Measurements from ENCODE around the gene KCNH4.
"Not testable (repeated sequence)": the region's sequence is repeated elsewhere in the genome, so short reads cannot be mapped to it uniquely, and the experiment has no call there.

KCNH4 gene

DNA sequence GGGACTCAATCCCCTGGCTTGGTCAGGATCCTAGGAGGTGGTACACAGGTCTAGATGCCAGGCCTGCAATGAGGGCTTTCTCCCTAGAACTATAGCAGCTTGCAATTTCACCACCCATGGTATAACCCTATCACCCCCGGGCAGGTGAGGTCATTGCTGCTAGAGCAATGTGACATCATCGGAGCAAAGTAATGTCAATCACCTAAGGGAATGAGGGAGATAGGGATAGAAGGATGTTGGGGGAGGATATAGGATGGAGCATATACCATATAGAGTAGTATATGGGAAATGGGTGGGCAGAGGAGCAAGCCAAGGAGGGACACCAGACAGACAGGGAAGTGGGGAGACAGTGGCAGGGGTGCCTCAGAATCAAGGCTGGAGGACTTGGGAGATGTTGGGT is 3.3 kb downstream of the KCNH4 start:
- no peak for DNase-seq

DNA sequence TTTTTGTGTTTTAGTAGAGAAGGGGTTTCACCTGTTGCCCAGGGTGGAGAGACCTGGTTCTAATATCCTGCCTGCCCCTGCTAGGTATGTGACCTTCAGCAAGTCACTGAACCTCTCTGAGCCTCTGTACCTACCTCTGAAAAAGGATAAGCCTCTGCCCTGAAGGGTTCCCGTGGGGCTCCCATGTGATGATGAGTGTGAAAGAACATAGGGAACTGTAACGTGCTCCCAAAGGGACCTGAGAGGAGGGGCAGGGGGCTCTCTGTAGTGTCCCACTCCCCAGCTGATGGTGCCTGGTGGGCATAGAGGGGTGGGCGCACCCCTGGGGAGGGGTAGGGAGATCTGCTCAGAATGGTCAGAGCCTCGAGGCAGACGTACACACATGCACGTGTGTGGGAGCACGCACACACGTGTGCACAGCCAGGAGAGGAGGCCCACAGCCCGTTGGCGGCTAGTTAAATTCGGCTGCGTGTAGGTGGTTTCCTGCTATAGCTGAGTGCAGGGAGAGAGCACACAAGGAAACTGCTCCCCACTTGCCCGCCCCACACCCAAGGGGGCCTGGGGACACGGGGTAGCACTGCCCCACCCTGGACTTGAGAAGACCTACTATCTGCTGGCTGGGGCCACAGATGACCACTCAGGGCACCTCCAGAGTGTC is 6.7 kb downstream of the KCNH4 start:
- DNase-seq, result no peak

DNA sequence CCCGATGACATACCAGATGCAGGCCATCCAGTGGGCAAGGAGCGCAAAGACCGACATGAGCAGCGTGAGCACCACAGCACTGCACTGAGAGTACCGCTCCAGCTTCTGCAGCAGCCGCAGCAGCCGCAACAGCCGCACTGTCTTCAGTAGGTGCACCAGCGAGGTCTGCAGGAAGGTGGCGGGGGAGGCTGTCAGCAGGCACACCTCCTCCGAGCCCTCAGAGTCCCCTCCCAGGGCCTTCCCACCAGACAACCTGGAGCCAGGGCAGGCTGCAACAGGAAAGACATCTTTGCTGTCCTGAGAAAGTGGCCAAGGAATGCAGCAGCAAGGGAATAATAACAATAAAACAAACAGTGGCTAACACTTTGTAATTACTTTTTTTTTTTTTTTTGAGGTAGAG is 9.1 kb downstream of the KCNH4 start:
- no peak for DNase-seq

DNA sequence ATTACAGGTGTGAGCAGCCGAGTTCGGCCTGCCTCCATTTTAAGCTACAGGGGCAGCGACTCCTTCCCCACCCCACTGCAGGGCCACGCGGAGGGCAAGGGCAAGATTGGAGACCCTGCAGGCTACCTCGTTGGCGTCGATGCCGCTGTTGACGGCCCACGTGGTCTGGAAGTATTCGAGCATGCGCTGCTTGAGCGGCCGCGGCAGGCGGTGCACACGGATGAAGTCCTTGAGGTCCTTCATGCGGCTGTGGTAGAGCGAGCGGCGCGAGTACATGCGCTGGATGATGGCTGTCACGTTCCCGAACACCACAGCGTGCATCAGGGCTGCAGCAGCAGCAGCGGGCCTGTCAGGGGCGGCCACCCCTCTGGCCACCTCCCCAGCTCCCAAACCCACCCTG is 11.6 kb downstream of the KCNH4 start:
- DNase-seq, result no peak

DNA sequence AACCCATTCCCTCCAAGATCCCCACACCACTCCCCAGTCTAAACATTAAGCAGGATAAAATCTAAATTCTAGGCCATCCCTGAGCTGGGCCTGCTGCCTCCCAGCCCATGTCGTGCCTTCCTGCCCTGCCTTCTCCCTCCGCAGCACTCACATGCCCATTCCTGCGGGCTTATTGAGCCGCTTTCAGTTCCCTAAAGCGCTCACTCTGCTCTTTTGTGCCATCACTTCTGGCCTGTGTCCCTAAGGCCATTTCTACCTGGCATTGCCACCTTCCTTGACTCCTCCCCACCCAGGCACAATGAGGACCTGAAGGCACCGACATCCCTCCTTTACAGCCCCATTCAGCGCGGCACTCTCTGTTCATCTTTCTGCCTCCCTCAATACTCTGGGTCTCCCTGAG is 13.1 kb downstream of the KCNH4 start:
- DNase-seq, result no peak

DNA sequence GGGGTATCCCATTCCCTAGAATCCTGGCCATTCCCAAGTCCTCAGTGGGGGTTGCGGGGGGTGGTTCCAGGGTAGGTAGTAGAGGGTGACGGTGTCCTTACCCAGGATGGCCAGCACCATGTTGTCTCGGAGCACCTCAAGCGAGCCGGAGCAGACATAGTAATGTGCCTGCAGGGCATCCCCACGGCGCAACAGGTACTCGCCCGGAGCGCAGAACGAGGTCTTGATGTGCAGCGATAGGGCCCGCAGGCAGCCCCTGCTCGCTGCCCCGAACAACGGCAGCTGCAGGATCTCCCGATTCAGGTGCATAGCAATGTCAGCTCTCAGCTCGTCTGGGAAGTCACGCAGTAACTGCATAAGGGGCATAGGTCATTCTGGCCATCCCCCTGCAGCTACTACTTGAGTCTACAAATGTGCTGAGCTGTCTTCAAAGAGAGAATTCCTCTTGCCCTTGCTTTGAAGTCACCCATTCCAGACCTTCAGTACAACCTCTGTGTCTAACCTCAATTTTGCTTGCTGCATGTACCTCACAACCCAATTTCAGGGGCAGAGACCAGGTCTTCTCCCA is 14.7 kb downstream of the KCNH4 start:
- DNase-seq, result no peak

DNA sequence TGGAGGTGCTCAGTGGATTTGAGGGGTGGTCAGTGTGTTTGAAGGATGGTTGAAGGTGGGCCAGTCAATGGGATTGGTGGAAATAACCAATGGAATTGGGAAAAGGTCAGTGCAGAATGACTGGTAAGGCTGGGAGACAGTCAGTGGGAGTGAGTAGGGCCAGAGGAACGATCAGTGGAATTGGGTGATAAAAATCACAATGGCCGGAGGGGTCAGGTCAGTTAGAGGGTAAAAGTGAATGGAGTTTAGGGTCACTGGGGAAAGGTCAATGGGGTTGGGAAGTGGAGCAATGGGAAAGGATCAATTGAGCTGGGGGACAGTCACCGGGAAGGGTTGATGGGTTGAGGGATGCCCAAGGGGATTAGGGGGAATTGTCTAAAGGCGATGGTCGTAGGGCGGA is 15.2 kb downstream of the KCNH4 start:
- no peak for DNase-seq

DNA sequence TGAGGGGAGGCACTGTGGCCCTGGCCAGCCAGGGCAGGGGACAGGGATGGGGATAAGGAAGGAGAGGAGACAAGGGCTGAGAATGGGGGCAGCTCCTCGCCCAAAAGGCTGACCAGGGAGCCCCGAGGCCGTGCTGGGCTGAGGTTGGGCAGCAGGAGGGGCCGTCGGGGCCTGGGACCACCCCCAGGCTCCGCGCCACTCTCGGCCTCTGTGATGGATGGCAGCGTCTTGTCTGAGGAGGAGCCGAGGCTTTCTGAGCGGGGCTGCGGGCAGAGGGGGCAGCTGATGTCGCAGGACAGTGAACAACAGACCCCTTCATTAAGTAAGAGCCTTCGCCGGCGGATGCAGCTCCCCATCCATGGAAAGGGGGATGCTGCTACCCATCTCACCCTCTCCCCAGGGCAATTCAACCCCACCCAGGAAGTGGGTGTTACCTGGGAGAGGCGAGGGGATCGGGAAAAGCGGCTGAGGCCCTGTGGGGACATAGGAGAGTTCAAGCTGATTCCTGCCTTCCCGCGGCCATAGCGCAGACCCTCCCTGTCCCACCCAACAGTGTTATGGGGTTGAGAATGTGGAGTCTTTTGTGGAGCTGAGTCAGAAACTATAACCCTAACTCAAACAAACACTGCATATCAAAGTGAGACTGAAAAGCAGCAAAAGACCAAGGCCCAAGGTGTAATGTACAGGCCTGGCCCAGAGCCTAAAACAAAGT is 17.1 kb downstream of the KCNH4 start:
- no peak for DNase-seq

DNA sequence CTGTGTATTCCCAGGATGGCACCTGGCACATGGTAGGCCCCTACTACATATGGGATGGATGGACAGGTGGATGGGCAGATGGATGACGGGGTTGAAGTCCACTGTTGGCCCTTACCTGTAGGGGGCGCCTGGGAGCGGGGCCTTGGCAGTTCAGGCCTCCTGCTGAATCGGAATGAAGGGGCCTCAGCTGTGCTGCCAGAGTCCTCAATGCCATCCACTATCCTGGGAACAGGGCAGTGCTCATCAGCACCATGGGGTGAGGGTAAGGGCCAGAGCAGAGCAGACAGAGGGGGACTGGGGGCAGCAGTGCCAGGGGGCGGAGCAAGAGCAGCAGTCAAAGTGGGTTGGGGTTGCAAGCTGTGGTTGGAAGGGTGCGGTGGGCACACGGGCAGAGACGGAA is 17.8 kb downstream of the KCNH4 start:
- peak; percentile 28 for DNase-seq

DNA sequence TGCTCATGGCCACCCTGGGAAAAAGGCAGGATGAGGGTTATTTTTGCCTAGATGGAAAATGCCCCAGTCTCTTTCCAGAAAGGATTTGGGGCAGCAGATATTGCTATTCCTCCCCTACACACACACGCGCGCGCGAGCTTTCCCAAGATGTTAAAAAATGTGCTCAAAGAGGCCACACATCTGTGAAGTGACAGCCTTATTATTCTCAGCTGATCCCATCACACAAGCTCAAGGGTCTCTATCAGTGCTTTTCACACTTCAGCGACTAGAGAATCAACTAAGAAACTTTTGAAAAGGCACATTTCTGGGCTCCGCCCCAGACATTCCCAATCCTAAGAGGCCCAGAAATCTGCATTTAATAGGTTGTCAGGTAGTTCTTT is 20.4 kb downstream of the KCNH4 start:
- DNase-seq, result no peak

DNA sequence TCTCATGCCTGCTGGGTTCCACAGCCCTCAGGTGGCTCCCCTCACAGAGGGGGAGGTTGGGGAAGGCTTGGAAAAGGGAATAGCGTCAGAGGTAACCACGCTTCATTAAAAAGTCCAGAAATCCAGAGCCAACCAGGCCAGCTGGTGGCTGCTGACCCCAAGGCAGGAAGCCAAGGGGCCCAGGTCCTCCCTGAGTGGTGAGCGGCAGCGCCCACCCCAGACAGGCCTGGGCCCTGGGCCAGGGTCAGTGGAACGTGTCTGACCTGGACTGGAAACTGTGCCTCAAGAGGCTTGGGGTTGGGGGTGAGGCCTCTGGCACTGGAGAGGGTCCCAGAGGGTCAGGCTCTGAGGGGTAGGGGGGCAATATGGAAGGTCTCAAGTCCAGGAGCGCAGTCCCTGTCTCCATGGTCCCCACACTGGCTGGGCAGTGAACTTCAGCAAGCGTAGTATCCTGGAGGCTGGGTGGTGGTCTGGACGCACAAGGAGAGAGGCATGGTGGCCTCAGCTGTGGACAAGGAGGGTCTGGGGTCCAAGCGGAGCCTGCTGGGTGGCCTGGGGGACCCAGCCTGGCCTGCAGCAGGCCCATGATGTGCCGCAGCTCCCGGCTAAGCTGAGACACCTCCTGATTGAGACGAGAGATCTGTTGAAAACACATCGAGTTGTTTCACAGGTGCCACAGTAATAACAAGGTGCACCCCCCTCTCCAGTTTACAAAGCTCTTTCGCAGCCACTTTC is 21.0 kb downstream of the KCNH4 start:
- DNase-seq, result no peak

DNA sequence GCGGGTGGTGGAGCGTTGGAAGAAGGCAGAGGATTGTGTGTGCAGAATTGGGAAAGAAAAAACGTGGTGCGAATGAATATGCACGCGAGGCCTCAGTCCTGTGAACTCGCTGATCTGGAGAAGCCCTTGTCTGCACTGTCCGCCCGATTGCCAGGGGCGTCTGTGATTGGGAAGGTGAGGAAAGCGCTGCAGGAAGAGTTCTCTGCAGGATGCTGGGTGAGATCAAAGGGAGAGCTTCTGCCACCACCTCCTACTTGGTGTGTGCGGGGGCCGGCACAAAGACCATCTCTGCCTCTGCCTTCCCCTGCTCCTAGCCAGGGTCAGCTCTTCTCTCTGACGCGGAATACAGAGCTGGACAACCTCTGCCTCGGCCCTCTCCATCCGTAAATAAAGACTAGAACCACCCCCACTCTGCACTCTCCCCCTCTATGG is 25.3 kb downstream of the KCNH4 start:
- no peak for DNase-seq

DNA sequence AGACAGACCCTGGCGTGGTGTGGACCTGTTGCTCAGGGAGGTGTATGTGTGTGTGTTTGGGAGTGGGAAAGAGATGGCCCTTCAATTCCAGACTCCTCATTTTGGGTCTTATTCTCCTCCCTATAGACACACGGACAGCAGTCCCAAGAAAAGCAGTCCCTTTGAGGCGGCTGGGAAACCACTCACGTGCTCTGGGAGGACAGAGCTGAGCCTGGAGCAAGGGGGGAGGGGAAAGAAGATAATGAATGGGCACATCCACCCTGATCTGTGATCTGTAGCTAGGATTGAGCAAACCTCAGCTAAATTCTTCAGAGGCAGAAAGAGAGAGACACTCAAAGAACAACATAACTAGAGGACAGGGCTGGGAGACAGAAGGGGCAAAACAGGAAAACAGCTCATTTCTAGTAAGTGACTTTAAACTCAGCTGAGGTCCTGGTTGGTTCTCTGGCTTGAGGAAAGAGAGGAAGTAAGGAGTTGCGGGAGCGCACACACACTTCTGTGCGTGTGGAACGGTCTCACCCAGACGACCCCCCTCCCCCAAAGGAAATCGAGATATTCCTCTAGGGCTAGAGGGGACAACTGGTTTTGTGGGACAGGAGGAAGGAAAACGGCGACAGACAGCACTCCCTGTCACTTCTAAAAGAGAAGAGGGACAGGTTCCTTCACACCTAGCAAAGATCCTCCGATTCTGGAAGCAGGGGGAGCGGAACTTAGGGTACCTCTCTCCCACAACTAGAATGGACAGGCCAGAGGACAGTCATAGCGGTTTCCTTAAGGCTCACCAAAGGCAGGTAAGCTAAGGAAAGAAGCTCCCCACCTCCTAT is 26.8 kb downstream of the KCNH4 start:
- DNase-seq, result peak; percentile 28

DNA sequence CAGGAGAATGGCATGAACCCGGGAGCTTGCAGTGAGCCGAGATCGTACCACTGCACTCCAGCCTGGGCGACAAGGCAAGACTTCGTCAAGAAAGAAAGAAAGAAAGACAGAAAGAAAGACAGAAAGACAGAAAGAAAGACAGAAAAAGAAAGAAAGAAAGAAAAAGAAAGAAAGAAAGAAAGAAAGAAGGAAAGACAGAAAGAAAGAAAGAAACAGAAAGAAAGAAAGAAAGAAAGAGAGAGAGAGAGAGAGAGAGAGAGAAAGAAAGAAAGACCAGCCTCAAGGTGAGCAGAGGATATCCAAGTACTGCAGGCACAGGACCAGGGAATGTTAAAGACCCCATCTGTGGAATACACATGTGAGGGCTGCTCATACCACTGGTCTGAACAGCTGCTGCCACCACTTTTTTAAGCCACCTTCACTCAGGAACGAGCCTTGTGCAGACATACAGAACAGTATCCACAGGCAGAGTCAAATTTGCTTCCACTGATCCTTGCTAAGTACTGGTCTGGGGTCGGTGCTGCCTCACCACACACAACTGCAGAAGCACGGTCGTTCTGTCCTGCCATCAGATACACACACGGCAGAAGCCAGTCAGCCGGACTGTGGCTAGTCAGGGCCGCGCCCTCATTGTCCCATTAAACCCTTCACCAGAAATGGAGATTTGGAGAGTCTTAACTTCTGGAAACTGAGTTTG is 33.9 kb downstream of the KCNH4 start:
- DNase-seq, result no peak

DNA sequence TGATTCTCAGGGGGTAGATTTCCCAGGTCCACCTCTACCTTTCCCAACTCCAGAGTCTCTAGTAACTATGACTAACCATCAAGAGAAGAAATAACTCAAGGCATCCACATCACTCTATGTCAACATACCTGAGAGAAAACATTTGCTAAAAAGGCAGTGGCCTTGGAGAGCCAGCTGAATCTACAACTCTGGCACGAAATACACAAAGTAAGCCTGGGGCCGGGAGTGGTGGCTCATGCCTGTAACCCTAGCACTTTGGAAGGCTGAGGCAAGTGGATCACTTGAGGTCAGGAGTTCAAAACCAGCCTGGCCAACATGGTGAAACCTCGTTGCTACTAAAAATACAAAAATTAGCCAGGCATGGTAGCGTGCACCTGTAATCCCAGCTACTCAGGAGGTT is 37.8 kb downstream of the KCNH4 start:
- DNase-seq, result not testable (repeated sequence)

DNA sequence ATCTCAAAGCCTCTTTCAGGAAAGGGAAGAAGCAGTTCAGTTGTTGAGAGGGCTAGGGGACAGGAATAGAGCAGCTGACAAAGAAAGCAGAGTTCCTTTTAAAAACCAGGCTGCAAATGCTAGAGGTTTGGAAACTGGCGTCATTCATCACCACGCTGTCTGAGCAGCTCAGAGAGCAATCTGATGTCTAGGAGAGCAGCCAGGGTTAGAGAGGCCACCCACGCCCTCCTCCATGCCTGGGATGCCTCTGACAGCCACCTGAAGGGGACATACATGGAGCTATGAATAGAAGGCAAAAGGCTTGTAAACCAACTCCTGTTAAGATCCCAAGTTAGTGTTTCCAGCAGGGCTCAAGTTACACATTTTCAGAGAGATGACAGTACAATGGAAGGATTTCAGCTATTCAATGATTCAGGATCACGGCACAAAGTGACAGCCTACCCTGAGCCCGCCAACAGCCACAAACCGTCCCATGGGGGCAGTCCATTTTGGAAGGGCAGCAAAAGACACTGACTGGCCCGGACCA is 38.5 kb downstream of the KCNH4 start:
- no peak for DNase-seq

DNA sequence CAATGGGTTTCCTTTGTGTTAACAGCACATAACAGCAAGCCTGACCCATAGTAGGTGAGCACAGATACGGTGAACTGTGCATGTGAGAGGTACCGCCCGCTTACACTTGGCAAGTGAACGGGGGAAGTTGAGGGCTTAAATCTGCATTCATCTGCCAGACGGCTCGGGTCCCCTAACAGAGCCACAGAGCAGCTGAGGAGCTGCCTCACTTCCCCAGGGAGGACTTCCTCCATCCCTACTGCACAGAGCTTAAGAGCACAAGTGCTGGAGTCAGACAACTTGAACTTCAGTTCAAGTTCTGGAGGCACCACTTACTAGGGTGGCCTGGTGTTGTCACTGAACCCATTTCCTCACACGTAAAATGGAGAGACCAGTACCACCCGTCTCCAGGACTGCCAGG is 39.6 kb downstream of the KCNH4 start:
- DNase-seq, result no peak

DNA sequence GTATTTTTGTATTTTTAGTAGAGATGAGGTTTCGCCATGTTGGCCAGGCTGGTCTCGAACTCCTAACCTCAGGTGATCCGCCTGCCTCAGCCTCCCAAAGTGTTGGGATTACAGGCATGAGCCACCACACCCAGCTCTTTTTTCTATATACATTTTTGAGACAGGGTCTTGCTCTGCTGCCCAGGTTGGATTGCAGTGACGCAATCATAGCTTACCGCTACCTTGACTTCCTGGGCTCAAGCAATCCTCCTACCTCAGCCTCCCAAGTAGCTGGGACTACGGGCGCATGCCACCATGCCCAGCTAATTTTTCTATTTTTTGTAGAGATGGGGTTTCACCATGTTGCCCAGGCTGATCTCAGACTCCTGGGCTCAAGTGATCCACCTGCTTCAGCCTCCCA is 40.3 kb downstream of the KCNH4 start:
- not testable (repeated sequence) for DNase-seq

DNA sequence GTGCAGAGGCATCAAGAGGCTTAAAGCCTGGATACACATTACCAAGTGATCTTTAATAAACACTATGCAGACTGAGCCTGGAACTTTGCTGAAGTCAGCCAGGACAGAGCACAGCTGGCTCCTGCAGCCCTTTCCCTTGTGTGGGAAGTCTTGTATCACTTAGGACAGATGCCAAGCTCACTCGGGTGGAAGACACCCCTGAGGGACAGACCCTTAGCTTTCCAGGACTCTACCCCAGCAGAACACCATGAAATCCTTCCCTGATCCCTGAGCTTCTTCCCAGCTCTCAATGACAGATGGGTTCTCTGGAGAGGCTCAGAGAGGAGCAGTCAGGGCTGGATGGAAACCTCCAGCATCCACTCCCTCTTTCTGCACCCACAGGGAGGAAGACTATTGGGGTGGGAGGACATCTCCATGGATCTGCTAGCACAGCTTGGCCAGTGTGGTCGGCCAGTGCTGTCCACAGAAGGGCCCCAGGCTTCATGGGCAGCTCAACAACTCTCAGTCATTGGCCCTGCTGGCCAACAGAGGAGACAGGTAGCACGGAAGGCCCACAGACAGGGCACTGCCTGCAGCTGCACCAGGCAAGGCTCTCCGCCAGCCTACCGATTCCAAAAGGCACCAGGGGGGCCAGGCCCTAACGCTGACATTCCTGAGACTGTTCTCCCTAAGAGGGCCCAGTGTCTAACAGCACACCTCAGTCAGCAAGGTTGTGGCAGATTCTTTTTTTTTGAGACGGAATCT is 42.0 kb downstream of the KCNH4 start:
- DNase-seq, result no peak

DNA sequence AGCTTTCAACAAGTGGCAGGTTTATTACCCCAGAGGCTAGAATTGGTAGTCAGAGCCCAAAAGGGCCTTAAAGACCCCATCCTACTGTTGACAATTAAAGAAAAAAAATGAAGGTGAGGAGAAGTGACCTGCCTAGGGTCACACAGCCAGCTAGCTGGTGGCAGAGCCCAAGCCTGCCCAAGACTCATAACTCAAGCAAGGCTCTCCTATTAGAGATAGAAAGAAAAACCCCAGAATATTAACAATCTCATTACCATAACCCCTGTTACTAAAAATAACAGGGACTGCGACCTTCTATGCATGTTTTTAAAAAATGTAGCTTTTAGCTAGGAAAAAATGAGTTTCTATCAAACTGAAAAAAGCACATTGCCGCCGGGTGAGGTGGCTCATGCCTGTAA is 44.3 kb downstream of the KCNH4 start:
- no peak for DNase-seq

Data from CD4-positive, alpha-beta T cell treated with Interleukin-21 for 1 hour (primary cell).